ENCODE data around the gene B4GALT3.

GRCh38 chr1:161140755-161141400 lies 36.4 kb downstream of the B4GALT3 start:
- TF ChIP-seq, protein P1, sequence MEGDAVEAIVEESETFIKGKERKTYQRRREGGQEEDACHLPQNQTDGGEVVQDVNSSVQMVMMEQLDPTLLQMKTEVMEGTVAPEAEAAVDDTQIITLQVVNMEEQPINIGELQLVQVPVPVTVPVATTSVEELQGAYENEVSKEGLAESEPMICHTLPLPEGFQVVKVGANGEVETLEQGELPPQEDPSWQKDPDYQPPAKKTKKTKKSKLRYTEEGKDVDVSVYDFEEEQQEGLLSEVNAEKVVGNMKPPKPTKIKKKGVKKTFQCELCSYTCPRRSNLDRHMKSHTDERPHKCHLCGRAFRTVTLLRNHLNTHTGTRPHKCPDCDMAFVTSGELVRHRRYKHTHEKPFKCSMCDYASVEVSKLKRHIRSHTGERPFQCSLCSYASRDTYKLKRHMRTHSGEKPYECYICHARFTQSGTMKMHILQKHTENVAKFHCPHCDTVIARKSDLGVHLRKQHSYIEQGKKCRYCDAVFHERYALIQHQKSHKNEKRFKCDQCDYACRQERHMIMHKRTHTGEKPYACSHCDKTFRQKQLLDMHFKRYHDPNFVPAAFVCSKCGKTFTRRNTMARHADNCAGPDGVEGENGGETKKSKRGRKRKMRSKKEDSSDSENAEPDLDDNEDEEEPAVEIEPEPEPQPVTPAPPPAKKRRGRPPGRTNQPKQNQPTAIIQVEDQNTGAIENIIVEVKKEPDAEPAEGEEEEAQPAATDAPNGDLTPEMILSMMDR (IDR thresholded peaks at IDR 0.05), result no peak
- TF ChIP-seq POLR2A (IDR thresholded peaks at IDR 0.05), result no peak
